ENCODE data around the gene SLC27A5.

SLC27A5 gene

GRCh38 chr19:58483776-58484175, 28.0 kb downstream of the SLC27A5 start:
- no peak overlapping the region for H3K27ac ChIP-seq
- no peak for TF ChIP-seq CTCF (conservative IDR thresholded peaks at IDR 0.05)

GRCh38 chr19:58482372-58482771, 29.4 kb downstream of the SLC27A5 start:
- TF ChIP-seq CTCF (conservative IDR thresholded peaks at IDR 0.05), result no peak
- H3K27ac ChIP-seq, result no peak overlapping the region

- TF ChIP-seq CTCF (conservative IDR thresholded peaks at IDR 0.05), result no peak
- no peak overlapping the region for H3K27ac ChIP-seq
These were observed 31.0 kb downstream of the SLC27A5 start for GRCh38 chr19:58480831-58481230.

GRCh38 chr19:58480481-58480830, 31.3 kb downstream of the SLC27A5 start:
- no peak for TF ChIP-seq CTCF (conservative IDR thresholded peaks at IDR 0.05)
- H3K27ac ChIP-seq, result no peak overlapping the region

- no peak overlapping the region for H3K27ac ChIP-seq
These were observed 31.9 kb downstream of the SLC27A5 start for GRCh38 chr19:58479736-58480480.

GRCh38 chr19:58479303-58479702, 32.5 kb downstream of the SLC27A5 start:
- TF ChIP-seq CTCF (conservative IDR thresholded peaks at IDR 0.05), result no peak

More at GRCh38 chr19:58479736-58480480, 31.9 kb downstream of the SLC27A5 start:
- TF ChIP-seq CTCF (conservative IDR thresholded peaks at IDR 0.05), result no peak

GRCh38 chr19:58477871-58478270, 33.9 kb downstream of the SLC27A5 start:
- peak overlapping the region; percentile 89; the same call in 1 of the 2 replicates for H3K27ac ChIP-seq
- TF ChIP-seq CTCF (conservative IDR thresholded peaks at IDR 0.05), result no peak

More at GRCh38 chr19:58479303-58479702, 32.5 kb downstream of the SLC27A5 start:
- H3K27ac ChIP-seq, result no peak overlapping the region
